Liver (tissue), 9 donors: ENCODE data around the gene DAPK2. TPM values are rescaled to one million over a fixed set of nuclear protein-coding genes. Genes with fewer than 3 reads are reported as not detected.
"Not testable (repeated sequence)": the region's sequence is repeated elsewhere in the genome, so short reads cannot be mapped to it uniquely, and the experiment has no call there.

Experiments used
- DNase-seq: peaks from one replicate; pipeline ENCODE4 v3.0.0-alpha.2; 2017; ENCODE audit warnings: low spot score
- H3K27ac ChIP-seq, 2 donors: one replicate each; pipeline ENCODE4 v1.7.0; 2013; ENCODE audit warnings: inconsistent platforms in 2 of 2, low read length in 2 of 2, control low read depth in 1 of 2, low read depth in 1 of 2, mild to moderate bottlenecking in 1 of 2
- H3K27me3 ChIP-seq, 4 donors: one replicate each; pipeline versions ENCODE4 v1.6.1 to v1.7.0; 2013; ENCODE audit warnings: low read length in 3 of 4, inconsistent platforms in 1 of 4, mild to moderate bottlenecking in 1 of 4, moderate library complexity in 1 of 4; ENCODE audit not compliant: control insufficient read depth in 4 of 4, insufficient read depth in 4 of 4
- H3K36me3 ChIP-seq, 4 donors: one replicate each; pipeline versions ENCODE4 v1.6.1 to v1.7.0; 2013; ENCODE audit warnings: low read length in 3 of 4, mild to moderate bottlenecking in 3 of 4, low read depth in 1 of 4, moderate library complexity in 1 of 4; ENCODE audit not compliant: control insufficient read depth in 4 of 4, insufficient read depth in 3 of 4
- H3K4me1 ChIP-seq, 4 donors: one replicate each; pipeline versions ENCODE4 v1.6.1 to v1.7.0; 2013; ENCODE audit warnings: low read length in 3 of 4, mild to moderate bottlenecking in 3 of 4, moderate library complexity in 1 of 4; ENCODE audit not compliant: control insufficient read depth in 4 of 4, insufficient read depth in 4 of 4
- H3K4me3 ChIP-seq, 3 donors: one replicate each; pipeline versions ENCODE4 v1.6.1 to v1.7.0; 2013; ENCODE audit warnings: low read length in 3 of 3, control low read depth in 1 of 3, low read depth in 1 of 3, mild to moderate bottlenecking in 1 of 3
- H3K9ac ChIP-seq, 2 donors: one replicate each; pipeline ENCODE4 v1.7.0; 2013; ENCODE audit warnings: low read length in 2 of 2, mild to moderate bottlenecking in 2 of 2, moderate library complexity in 2 of 2, control low read depth in 1 of 2, low read depth in 1 of 2
- H3K9me3 ChIP-seq, 4 donors: one replicate each; pipeline versions ENCODE4 v1.6.1 to v1.7.0; 2013; ENCODE audit warnings: low read length in 3 of 4; ENCODE audit not compliant: control insufficient read depth in 4 of 4
- EGR1 ChIP-seq, 2 donors: IDR thresholded peaks; 2 replicates each; pipeline ENCODE4 v1.6.1; 2016 to 2018; ENCODE audit warnings: antibody characterized with exemption in 2 of 2, low read depth in 2 of 2
- FOXA1 ChIP-seq: IDR thresholded peaks from 2 replicates; pipeline ENCODE4 v1.6.1; 2016; ENCODE audit warnings: antibody characterized with exemption
- FOXA2 ChIP-seq: IDR thresholded peaks from 2 replicates; pipeline ENCODE4 v1.6.1; 2016; ENCODE audit warnings: antibody characterized with exemption
- GABPA ChIP-seq, 2 donors: IDR thresholded peaks in 1 of 2; conservative IDR thresholded peaks in 1 of 2; 2 replicates each; pipeline ENCODE4 v1.6.1; 2016; ENCODE audit warnings: antibody characterized with exemption in 2 of 2, mild to moderate bottlenecking in 1 of 2, moderate library complexity in 1 of 2
- HNF4G ChIP-seq: IDR thresholded peaks from 2 replicates; pipeline ENCODE4 v1.6.1; 2016; ENCODE audit warnings: antibody characterized with exemption
- JUND ChIP-seq, 2 donors: IDR thresholded peaks; 2 replicates each; pipeline ENCODE4 v1.6.1; 2016; ENCODE audit warnings: antibody characterized with exemption in 2 of 2
- NR2F2 ChIP-seq: IDR thresholded peaks from 2 replicates; pipeline ENCODE4 v1.6.1; 2016; ENCODE audit warnings: antibody characterized with exemption
- RAD21 ChIP-seq, 2 donors: IDR thresholded peaks; 2 replicates each; pipeline ENCODE4 v1.6.1; 2016; ENCODE audit warnings: antibody characterized with exemption in 2 of 2, mild to moderate bottlenecking in 2 of 2
- SP1 ChIP-seq: IDR thresholded peaks from 2 replicates; pipeline ENCODE4 v1.6.1; 2018; ENCODE audit warnings: antibody characterized with exemption, mild to moderate bottlenecking
- TAF1 ChIP-seq: conservative IDR thresholded peaks from 2 replicates; pipeline ENCODE4 v1.6.1; 2016; ENCODE audit warnings: antibody characterized with exemption, mild to moderate bottlenecking
- YY1 ChIP-seq: IDR thresholded peaks from 2 replicates; pipeline ENCODE4 v1.6.1; 2016; ENCODE audit warnings: antibody characterized with exemption, mild to moderate bottlenecking
- WGBS: extraction: QIAGEN DNeasy Blood & Tissue Kit; methylation state at CpG from one replicate; pipeline ENCODE4 v1.1.7; 2013; 5-methylcytosine and 5-hydroxymethylcytosine counted together
- polyA plus RNA-seq, 2 donors: library from polyadenylated mRNA; stranded (reverse) in 1 of 2; unstranded in 1 of 2; fragments of 200-250 nt in 1 of 2; fragments of >200 nt in 1 of 2; fragmentation: Nextera tagmentation in 1 of 2; extraction: Ambion mirVana in 1 of 2; gene quantifications; one replicate each; pipeline versions ENCODE4 v1.2.1 to v1.2.3, GENCODE V29; 2013 to 2015
- total RNA-seq, 2 donors: library from RNA; depleted of rRNA; stranded (reverse); fragments of >200 nt; gene quantifications; one replicate each; pipeline ENCODE4 v1.2.3, GENCODE V29; 2014
- TF ChIP-seq, protein P1 (sequence below): fragments of 150-350 bp; IDR thresholded peaks from 2 replicates; pipeline ENCODE4 v1.5.1; 2017; ENCODE audit warnings: improper control_type of control experiment, low read depth, low read length; ENCODE audit not compliant: missing input control
- TF ChIP-seq, protein P2 (sequence below): IDR thresholded peaks from 2 replicates; pipeline ENCODE4 v1.6.1; 2016; ENCODE audit warnings: antibody characterized with exemption
- TF ChIP-seq, protein P3 (sequence below): IDR thresholded peaks from 2 replicates; pipeline ENCODE4 v1.6.1; 2016; ENCODE audit warnings: antibody characterized with exemption, mild to moderate bottlenecking
- TF ChIP-seq, protein P4 (sequence below): IDR thresholded peaks from 2 replicates; pipeline ENCODE4 v1.6.1; 2016; ENCODE audit warnings: antibody characterized with exemption
- donor health status: healthy.
- donor health status: healthy.
- donor health status: healthy.
- donor health status: healthy.
- donor health status: healthy.

The DAPK2 gene
- total and polyA plus RNA-seq, 4 donors = 1.0 to 3.6 (median 1.1) TPM

DNA sequence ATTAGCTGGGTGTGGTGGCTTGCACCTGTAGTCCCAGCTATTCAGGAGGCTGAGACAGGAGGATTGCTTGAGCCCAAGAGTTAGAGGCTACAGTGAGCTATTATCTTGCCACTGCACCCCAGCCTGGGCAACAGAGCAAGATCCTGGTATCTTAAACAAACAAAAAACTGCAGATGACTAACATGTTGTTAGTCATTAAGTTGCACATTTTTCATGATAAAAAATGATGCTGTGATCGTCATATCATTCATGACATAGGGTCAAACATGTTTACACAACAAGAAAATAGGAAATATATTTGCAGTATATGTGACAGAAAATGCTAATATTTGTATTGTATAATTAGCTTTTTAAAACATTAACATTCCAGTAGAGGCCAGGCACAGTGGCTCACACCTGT is 20.2 kb upstream of the DAPK2 start:
- Histone ChIP-seq H3K36me3 (no peaks in the 10 kb centered on the region), H3K27me3 (no peaks in the 10 kb centered on the region), H3K9me3 (no peaks in the 10 kb centered on the region), H3K4me1 (peaks cover 12 to 37% (median 31%) of the 10 kb centered on the region in 4 donors), H3K4me3 (no peak overlapping the region), H3K9ac (no peak overlapping the region), H3K27ac (no peak overlapping the region)
- 56% methylated on average over 1 of the region's 1 CpG for WGBS
- TF ChIP-seq HNF4G (no peak), GABPA (IDR thresholded peaks at IDR 0.05 in 1 of 2, conservative IDR thresholded peaks at IDR 0.05 in 1 of 2) (no peak), RAD21 (IDR thresholded peaks at IDR 0.05) (no peak), TAF1 (no peak), NR2F2 (no peak), SP1 (no peak), EGR1 (IDR thresholded peaks at IDR 0.05; ENCODE audit: low read depth in 2 of 2) (no peak)
- TF ChIP-seq, protein P1, sequence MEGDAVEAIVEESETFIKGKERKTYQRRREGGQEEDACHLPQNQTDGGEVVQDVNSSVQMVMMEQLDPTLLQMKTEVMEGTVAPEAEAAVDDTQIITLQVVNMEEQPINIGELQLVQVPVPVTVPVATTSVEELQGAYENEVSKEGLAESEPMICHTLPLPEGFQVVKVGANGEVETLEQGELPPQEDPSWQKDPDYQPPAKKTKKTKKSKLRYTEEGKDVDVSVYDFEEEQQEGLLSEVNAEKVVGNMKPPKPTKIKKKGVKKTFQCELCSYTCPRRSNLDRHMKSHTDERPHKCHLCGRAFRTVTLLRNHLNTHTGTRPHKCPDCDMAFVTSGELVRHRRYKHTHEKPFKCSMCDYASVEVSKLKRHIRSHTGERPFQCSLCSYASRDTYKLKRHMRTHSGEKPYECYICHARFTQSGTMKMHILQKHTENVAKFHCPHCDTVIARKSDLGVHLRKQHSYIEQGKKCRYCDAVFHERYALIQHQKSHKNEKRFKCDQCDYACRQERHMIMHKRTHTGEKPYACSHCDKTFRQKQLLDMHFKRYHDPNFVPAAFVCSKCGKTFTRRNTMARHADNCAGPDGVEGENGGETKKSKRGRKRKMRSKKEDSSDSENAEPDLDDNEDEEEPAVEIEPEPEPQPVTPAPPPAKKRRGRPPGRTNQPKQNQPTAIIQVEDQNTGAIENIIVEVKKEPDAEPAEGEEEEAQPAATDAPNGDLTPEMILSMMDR = no peak
- TF ChIP-seq, protein P2, sequence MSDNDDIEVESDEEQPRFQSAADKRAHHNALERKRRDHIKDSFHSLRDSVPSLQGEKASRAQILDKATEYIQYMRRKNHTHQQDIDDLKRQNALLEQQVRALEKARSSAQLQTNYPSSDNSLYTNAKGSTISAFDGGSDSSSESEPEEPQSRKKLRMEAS = no peak
- TF ChIP-seq, protein P3, sequence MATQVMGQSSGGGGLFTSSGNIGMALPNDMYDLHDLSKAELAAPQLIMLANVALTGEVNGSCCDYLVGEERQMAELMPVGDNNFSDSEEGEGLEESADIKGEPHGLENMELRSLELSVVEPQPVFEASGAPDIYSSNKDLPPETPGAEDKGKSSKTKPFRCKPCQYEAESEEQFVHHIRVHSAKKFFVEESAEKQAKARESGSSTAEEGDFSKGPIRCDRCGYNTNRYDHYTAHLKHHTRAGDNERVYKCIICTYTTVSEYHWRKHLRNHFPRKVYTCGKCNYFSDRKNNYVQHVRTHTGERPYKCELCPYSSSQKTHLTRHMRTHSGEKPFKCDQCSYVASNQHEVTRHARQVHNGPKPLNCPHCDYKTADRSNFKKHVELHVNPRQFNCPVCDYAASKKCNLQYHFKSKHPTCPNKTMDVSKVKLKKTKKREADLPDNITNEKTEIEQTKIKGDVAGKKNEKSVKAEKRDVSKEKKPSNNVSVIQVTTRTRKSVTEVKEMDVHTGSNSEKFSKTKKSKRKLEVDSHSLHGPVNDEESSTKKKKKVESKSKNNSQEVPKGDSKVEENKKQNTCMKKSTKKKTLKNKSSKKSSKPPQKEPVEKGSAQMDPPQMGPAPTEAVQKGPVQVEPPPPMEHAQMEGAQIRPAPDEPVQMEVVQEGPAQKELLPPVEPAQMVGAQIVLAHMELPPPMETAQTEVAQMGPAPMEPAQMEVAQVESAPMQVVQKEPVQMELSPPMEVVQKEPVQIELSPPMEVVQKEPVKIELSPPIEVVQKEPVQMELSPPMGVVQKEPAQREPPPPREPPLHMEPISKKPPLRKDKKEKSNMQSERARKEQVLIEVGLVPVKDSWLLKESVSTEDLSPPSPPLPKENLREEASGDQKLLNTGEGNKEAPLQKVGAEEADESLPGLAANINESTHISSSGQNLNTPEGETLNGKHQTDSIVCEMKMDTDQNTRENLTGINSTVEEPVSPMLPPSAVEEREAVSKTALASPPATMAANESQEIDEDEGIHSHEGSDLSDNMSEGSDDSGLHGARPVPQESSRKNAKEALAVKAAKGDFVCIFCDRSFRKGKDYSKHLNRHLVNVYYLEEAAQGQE = no peak
- TF ChIP-seq, protein P4, sequence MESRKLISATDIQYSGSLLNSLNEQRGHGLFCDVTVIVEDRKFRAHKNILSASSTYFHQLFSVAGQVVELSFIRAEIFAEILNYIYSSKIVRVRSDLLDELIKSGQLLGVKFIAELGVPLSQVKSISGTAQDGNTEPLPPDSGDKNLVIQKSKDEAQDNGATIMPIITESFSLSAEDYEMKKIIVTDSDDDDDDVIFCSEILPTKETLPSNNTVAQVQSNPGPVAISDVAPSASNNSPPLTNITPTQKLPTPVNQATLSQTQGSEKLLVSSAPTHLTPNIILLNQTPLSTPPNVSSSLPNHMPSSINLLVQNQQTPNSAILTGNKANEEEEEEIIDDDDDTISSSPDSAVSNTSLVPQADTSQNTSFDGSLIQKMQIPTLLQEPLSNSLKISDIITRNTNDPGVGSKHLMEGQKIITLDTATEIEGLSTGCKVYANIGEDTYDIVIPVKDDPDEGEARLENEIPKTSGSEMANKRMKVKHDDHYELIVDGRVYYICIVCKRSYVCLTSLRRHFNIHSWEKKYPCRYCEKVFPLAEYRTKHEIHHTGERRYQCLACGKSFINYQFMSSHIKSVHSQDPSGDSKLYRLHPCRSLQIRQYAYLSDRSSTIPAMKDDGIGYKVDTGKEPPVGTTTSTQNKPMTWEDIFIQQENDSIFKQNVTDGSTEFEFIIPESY = no peak
- DNase-seq = no peak

DNA sequence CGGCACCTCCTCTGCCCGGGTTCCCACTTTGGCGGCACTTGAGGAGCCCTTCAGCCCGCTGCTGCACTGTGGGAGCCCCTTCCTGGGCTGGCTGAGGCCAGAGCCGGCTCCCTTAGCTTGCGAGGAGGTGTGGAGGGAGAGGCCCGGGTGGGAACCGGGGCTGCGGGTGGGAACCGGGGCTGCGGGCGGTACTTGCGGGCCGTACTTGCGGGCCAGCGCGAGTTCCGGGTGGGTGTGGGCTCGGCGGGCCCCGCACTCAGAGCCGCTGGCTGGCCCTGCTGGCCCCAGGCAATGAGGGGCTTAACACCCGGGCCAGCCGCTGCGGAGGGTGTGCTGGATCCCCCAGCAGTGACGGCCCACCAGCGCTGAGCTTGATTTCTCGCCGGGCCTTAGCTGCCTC is 14.4 kb upstream of the DAPK2 start:
- H3K4me1 ChIP-seq = no peaks in the 10 kb centered on the region
- H3K36me3 ChIP-seq = no peaks in the 10 kb centered on the region
- no peaks in the 10 kb centered on the region for H3K27me3 ChIP-seq
- no peak overlapping the region for H3K27ac ChIP-seq
- H3K4me3 ChIP-seq = no peak overlapping the region
- no peak overlapping the region for H3K9ac ChIP-seq
- no peak for TF ChIP-seq RAD21 (IDR thresholded peaks at IDR 0.05)
- no peak for TF ChIP-seq HNF4G
- no peak for TF ChIP-seq SP1
- TF ChIP-seq FOXA2 = no peak
- no peak for TF ChIP-seq YY1
- TF ChIP-seq, protein P3 = no peak
- TF ChIP-seq, protein P2 = no peak
- no peak for TF ChIP-seq NR2F2
- no peak for TF ChIP-seq JUND (IDR thresholded peaks at IDR 0.05)
- no peak for TF ChIP-seq EGR1 (IDR thresholded peaks at IDR 0.05; ENCODE audit: low read depth in 2 of 2)
- TF ChIP-seq TAF1 = no peak
- no peak for TF ChIP-seq FOXA1
- TF ChIP-seq GABPA (IDR thresholded peaks at IDR 0.05 in 1 of 2, conservative IDR thresholded peaks at IDR 0.05 in 1 of 2) = no peak
- DNase-seq = no peak
- 94% methylated on average over 29 of the region's 29 CpGs for WGBS
- no peaks in the 10 kb centered on the region for H3K9me3 ChIP-seq

DNA sequence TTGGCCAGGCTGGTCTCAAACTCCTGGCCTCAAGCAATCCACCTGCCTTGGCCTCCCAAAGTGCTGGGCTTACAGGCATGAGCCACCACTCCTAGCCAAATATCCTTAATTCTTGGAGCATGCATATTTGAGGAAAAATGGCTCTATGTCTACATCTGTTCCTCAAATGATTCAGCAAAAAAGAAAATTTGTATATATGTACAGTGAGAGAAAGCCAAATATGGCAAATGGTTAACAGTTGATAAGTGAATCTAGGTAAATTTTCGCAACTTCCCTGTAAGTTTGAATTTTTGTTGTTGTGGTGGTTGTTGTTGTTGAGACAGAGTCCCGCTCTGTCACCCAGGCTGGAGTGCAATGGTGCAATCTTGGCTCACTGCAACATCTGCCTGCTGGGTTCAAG is 12.8 kb upstream of the DAPK2 start:
- WGBS = 96% methylated on average over 2 of the region's 2 CpGs
- not testable (repeated sequence) for H3K9ac ChIP-seq, DNase-seq, H3K36me3 ChIP-seq, H3K4me1 ChIP-seq, H3K4me3 ChIP-seq, H3K9me3 ChIP-seq, H3K27ac ChIP-seq, H3K27me3 ChIP-seq
